Measurements from ENCODE around the gene EPS8.

The EPS8 gene

DNA sequence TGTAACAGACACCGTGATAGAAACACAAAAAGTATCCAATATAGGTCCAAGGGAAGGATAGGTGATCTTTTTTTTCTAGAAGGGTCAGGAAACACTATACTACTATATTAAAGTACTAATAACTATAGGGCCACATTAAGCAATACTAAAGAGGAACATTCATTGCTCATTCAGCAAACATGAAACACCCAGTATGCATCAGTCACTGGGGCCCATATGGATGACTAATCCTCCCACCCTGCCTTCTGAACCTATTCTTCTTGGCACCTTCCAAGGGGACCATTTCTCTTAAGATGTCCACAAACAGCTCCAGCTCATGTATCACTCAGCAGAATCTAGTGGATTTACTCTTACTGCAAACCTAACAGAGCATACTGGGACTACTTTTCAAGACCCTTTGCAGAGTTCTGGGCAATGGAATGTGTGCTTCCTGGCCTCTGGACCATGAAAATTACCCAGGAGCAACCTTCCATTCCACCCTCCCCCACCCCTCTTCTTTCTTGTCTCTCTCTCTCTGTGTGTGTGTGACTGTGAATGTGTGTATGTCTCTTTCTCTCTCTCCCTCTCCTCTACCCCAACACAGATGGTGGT is 187.9 kb downstream of the EPS8 start:
- no peak for DNase-seq (ENCODE audit: low spot score)

DNA sequence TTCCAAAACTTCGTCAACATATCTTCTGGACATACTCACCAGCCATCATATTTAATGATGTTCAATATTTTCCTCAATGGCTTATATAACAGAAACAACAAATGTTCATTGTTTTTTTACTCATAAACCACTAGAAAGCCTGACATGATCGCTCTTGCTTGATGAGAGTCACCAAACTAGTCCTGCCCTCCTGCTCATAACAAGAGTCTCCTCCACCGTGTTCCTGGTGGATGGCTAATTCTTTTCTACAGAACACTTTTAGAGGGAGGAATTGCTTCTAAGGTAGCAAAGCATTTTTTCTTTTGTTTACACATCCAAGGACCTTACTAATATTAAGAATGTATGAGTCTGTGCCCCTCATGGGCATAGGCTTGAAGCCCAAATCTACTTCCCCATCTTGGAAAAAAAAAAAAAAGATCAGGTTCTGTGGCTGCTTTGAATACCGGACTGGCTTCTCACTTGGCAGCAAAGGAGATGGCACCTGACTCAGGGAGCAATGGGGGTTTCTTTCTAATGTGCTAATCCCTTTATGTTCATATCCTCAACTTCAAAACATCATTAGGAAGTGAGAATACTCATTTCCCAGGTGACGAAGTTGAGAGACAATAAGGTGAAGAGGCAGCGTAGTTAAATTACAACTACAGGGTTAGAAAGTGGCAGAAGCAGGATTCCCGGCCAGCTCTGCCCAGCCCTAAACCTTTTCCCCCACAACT is 188.8 kb downstream of the EPS8 start:
- no peak for DNase-seq (ENCODE audit: low spot score)

DNA sequence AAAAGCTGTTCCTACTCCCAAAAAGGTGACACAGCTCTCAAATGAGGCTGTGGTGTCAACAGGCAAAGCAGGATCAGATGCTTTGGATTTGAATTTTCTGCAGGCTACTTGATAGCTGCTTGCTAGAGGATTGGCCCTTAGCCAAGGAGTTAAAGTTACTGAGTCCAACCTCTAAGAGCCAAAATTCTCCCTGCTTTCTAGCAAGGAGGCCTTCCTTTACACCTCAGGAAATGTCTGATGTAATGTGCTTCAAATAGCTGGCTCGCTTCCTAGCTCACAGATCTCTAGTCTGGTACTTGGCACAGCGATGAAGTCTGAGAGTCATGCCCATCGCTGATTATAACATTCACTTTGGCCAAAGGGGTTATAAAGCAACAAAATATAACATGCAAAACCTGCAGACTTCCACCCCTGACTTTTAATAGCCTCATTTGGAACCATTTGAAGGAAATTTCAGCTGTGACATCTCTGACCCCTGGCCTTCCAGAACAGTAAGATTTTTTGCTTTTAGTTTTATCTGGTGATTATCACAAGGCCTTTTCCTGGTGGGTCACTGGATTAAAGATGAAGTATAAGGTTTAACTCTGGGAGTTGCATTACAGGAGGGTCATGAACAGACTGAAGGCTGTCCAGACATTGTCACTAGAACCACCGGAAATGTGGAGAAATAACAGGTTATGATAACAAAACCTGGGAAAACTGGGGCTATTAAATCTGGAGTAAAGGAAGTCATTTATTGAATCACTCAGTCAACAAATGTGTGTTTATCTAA is 189.7 kb downstream of the EPS8 start:
- DNase-seq (ENCODE audit: low spot score) = no peak

- no peak for DNase-seq (ENCODE audit: low spot score)
These were observed 191.9 kb downstream of the EPS8 start for GRCh38 chr12:15597125-15597830.

GRCh38 chr12:15596174-15596573 is 193.0 kb downstream of the EPS8 start:
- no peak for DNase-seq (ENCODE audit: low spot score)

DNA sequence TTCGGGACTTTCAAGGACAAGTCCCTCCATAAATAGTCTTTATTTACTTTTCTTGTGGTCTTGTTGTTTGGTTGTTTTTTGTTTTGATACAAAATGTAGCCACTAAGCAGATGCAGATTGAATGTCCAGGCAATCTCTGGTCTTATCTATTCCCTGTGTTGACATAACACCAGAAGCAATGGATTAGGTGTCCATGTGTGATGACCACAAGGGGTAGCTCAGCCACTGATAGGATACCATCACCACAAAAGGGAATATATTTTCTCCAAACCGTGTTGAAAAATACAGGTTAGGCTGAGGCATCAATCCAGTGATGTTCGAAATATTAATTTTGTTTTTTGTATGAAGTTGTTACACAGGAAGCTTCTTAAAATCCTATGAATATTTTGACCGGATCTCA is 196.3 kb downstream of the EPS8 start:
- no peak for DNase-seq (ENCODE audit: low spot score)

GRCh38 chr12:15591811-15592210 is 197.4 kb downstream of the EPS8 start:
- no peak for DNase-seq (ENCODE audit: low spot score)

DNA sequence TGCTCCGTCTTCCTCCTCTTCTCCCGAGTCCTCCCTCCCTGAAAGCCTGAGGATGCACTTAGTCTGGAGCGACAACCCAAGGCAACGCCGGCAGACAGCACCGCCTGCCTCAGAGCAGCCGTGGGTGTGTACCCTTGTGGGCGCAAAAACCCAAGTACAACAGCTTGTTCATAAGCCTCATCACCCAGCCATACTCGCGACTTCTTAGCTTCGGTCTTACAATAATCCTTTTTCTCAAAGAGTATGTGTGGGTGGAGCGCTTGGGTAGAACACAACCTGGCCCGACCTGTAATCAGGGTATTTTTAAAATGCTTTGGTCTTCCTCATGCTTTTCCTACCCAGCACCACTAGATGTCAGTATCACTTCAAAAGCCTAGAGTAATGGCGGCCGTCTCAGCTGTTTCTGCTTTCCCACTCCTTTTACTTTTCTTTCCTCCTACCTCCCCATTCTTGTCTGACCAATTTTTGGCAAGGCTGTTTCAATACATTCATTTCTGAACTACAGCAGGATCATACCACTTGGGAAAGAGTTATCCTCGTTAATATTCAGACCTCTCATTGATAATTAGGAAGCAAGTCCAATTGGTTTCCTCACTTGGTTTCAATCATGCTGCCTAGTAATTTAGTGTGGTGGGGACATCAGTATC is 198.9 kb downstream of the EPS8 start:
- DNase-seq (ENCODE audit: low spot score) = peak; percentile 73

- DNase-seq (ENCODE audit: low spot score) = no peak
These were observed 199.7 kb downstream of the EPS8 start for GRCh38 chr12:15589328-15590032.

GRCh38 chr12:15584366-15585041 is 204.7 kb downstream of the EPS8 start:
- peak; percentile 62 for DNase-seq (ENCODE audit: low spot score)

GRCh38 chr12:15583804-15584203 is 205.4 kb downstream of the EPS8 start:
- no peak for DNase-seq (ENCODE audit: low spot score)

- DNase-seq (ENCODE audit: low spot score) = no peak
These were observed 208.2 kb downstream of the EPS8 start for GRCh38 chr12:15581006-15581405.

DNA sequence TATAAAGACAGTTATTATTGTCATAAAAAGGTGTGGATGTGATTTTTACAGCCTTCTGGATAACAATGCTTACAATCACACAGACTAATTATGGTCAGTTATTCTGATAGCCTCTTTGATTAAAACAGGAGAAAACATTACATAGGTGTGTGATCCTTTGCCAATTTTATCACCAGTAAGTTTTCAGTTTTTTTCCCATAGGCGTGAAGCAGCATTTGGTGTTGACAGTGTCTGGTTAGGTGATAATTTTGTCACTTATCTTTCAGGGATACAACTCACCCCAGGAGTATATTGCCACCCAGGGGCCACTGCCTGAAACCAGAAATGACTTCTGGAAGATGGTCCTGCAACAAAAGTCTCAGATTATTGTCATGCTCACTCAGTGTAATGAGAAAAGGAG is 208.8 kb downstream of the EPS8 start:
- DNase-seq (ENCODE audit: low spot score) = peak; percentile 41

GRCh38 chr12:15575671-15576541 is 213.3 kb downstream of the EPS8 start:
- no peak for DNase-seq (ENCODE audit: low spot score)

DNA sequence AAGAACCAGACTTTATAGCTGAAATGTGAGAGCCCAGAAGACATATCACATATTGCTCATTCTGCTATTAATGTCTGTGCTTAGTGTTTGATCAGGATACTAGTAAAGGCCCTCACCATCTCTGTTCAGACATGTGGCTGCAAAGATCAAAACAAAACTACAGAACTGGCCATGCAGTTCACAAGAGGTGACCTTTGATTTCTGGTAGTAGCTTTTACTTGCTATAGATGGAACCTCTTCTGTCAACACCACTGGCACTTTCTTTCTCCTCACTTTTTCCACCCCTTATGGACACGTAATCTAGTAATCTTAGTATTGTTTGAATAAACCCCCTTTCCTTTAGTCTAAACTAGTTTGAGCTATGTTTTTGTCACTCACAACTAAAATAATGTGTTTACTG is 214.8 kb downstream of the EPS8 start:
- no peak for DNase-seq (ENCODE audit: low spot score)

Data from CD4-positive, alpha-beta T cell treated with Interleukin-15 for 4 hours (primary cell).